Heart left ventricle (tissue), 13 donors: ENCODE measurements around the gene ASCL5.

Experiments
- POLR2A ChIP-seq, 2 donors: fragments of 450-650 bp; IDR thresholded peaks; one replicate each; pipeline ENCODE4 v1.6.1; 2017; ENCODE audit warnings: antibody characterized with exemption in 2 of 2, mild to moderate bottlenecking in 2 of 2, moderate library complexity in 2 of 2
- TF ChIP-seq, protein P1 (sequence below), 12 donors: fragments of 200-600 bp; sonication (generic) in 4 of 12; IDR thresholded peaks; one replicate each; pipeline versions ENCODE4 v1.5.0 to v1.8.0; 2018 to 2022; ENCODE audit warnings: antibody characterized with exemption in 12 of 12, mild to moderate bottlenecking in 5 of 12
- donor health status: ischemic (EF 13 %, LVEDD 7.1; RV severe dilation, severe dysfunction).
- donor health status: DM: no; HTN: yes; CAD: no.
- donor health status: DM: no; HTN: no; CAD: no.
- donor health status: ischemic (EF 25% LVEDD 6.9; RV normal size, moderate dysfunction).
- donor health status: ischemic (EF 25% LVEDD 5.7; RV mildly dilated, moderate dysfunction).
- donor health status: ischemic (EF 35%, LVEDD 5.7; RV mildly dilated, moderate dysfunction).
- donor health status: nonischemic (EF 11% LVEDD 7.7; RV severe dilation, severe dysfunction).
- donor health status: DM: yes; HTN: yes; CAD: no.
- donor health status: PGD.
- donor health status: ischemic (EF 29% LVEDD 5.4; RV normal size, mild dysfunction).
- donor health status: nonischemic (EF 23%, LVEDD 6.1; RV moderate dilation, normal function).

DNA sequence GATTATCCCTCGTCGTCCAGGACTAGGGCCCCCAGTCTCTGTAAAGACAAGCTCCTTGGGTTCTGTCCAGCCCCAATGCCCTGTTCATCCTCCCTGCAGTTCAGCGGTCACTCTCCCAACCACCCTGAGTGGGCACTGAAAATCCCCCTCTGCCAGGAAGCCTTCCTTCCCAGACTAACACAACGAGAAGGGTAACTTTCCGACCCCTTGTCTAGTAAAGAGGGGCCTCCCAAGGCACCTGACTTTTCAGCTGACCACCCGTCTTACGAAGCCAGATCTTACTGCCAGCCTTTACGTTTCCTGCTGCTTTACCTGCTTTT, 13.9 kb upstream of the ASCL5 start:
- TF ChIP-seq, protein P1, sequence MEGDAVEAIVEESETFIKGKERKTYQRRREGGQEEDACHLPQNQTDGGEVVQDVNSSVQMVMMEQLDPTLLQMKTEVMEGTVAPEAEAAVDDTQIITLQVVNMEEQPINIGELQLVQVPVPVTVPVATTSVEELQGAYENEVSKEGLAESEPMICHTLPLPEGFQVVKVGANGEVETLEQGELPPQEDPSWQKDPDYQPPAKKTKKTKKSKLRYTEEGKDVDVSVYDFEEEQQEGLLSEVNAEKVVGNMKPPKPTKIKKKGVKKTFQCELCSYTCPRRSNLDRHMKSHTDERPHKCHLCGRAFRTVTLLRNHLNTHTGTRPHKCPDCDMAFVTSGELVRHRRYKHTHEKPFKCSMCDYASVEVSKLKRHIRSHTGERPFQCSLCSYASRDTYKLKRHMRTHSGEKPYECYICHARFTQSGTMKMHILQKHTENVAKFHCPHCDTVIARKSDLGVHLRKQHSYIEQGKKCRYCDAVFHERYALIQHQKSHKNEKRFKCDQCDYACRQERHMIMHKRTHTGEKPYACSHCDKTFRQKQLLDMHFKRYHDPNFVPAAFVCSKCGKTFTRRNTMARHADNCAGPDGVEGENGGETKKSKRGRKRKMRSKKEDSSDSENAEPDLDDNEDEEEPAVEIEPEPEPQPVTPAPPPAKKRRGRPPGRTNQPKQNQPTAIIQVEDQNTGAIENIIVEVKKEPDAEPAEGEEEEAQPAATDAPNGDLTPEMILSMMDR (IDR thresholded peaks at IDR 0.05), result no peak
- no peak for TF ChIP-seq POLR2A (IDR thresholded peaks at IDR 0.05)
